ENCODE results near the gene PCDHA11.
"Not testable (repeated sequence)": the region's sequence is repeated elsewhere in the genome, so short reads cannot be mapped to it uniquely, and the experiment has no call there.

PCDHA11 gene

GRCh38 chr5:140868721-140869554 lies at the start of gene PCDHA11:
Gene PCDHA11, plus strand, starts transcription at chr5:140868957. Its CDS starts 147 bp downstream, at chr5:140869104.
- peak; percentile 15 to 30 for DNase-seq

- no peak for DNase-seq
Observed at GRCh38 chr5:140821375-140822280, 47.1 kb upstream of the PCDHA11 start, which contains the start of gene PCDHA5. Gene PCDHA5, plus strand, starts transcription at chr5:140821613.

- DNase-seq, result no peak
Observed at GRCh38 chr5:140822281-140822629, 46.5 kb upstream of the PCDHA11 start.

- DNase-seq, result not testable (repeated sequence)
Observed at GRCh38 chr5:140822969-140823368, 45.8 kb upstream of the PCDHA11 start.

- DNase-seq, result no peak
Observed at GRCh38 chr5:140823475-140823874, 45.3 kb upstream of the PCDHA11 start.

- DNase-seq, result no peak
Observed at GRCh38 chr5:140827704-140828361, 40.9 kb upstream of the PCDHA11 start, which contains the start of gene PCDHA6. Gene PCDHA6, plus strand, starts transcription at chr5:140827960. Its CDS starts 132 bp downstream, at chr5:140828092.

GRCh38 chr5:140828362-140828737 lies 40.4 kb upstream of the PCDHA11 start:
- DNase-seq, result no peak

- not testable (repeated sequence) for DNase-seq
Observed at GRCh38 chr5:140829511-140830501, 39.0 kb upstream of the PCDHA11 start.

GRCh38 chr5:140833993-140834392 lies 34.8 kb upstream of the PCDHA11 start, which contains the start of gene PCDHA7:
Gene PCDHA7, plus strand, starts transcription at chr5:140834269. Its CDS starts 115 bp downstream, at chr5:140834384.
- peak in 1 of 2 donors; percentile 9 for DNase-seq

- DNase-seq, result not testable (repeated sequence)
Observed at GRCh38 chr5:140834439-140835008, 34.2 kb upstream of the PCDHA11 start.

- DNase-seq, result no peak
Observed at GRCh38 chr5:140835622-140836510, 32.9 kb upstream of the PCDHA11 start.

GRCh38 chr5:140840978-140841962 lies 27.5 kb upstream of the PCDHA11 start, which contains the start of gene PCDHA8:
Gene PCDHA8, plus strand, starts transcription at chr5:140841187. Its CDS starts 135 bp downstream, at chr5:140841322.
- peak; percentile 39 to 43 for DNase-seq

GRCh38 chr5:140842798-140843733 lies 25.7 kb upstream of the PCDHA11 start:
- no peak for DNase-seq

GRCh38 chr5:140848139-140849102 lies 20.3 kb upstream of the PCDHA11 start, which contains the start of gene PCDHA9:
Gene PCDHA9, plus strand, starts transcription at chr5:140848382. Its CDS starts 114 bp downstream, at chr5:140848496.
- DNase-seq, result not testable (repeated sequence)

GRCh38 chr5:140849831-140850634 lies 18.7 kb upstream of the PCDHA11 start:
- not testable (repeated sequence) for DNase-seq

Data from hippocampal formation (tissue), 2 donors.